Right renal cortex interstitium (tissue), 3 donors: ENCODE results near the gene GRIK1. TPM values are rescaled to one million over a fixed set of nuclear protein-coding genes. Genes with fewer than 3 reads are reported as not detected.

Experiments used
- DNase-seq, 3 donors: peaks; one replicate each; pipeline ENCODE4 v3.0.0-alpha.2; 2013; ENCODE audit warnings: low read depth in 3 of 3, low spot score in 2 of 3
- polyA plus RNA-seq, 3 donors: library from polyadenylated mRNA; unstranded; fragments of 120-200 nt; gene quantifications; one replicate each; pipeline ENCODE4 v1.2.1, GENCODE V29; 2013; ENCODE audit not compliant: insufficient read length in 3 of 3

Gene GRIK1
- polyA plus RNA-seq, 3 donors: 1.2 to 2.5 (median 1.5) TPM

DNA sequence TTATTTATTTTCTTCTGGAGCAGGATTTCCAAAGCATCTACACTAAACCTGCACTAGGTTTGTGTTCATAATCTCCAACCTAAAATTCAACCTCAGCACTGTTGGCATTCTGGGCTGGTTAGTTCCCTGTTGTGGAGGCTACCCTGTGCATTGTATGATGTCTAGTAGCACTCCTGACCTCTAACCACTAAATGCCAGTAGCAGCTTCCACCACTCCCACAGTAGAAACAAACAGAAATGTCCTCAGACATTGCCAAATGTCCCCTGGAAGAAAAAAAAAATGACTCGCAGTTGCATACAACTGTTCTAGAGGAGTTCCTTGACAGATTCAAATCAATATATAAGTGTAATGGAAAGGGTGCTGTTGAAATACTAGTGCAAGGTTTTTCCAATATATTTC, 18.9 kb downstream of the GRIK1 start:
- no peak for DNase-seq

DNA sequence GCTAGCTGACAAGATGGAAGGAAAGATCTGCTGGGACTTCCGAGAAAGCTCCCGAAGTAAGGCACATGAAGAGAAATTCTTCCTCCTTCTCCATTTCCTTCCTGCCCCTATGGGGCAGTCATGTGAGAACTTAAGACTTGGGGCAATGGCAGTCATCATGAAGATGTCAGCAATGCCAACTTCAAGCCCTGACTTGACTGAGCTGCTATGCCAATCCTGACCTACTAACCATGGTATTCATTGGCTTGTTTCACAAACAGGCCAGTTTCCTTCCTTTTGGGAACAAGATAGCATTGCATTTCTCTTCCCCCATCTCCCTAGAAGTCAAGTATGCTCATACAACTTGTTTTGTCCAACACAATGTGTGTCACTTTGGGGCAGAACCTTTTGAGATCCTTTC, 25.5 kb downstream of the GRIK1 start:
- DNase-seq: no peak

DNA sequence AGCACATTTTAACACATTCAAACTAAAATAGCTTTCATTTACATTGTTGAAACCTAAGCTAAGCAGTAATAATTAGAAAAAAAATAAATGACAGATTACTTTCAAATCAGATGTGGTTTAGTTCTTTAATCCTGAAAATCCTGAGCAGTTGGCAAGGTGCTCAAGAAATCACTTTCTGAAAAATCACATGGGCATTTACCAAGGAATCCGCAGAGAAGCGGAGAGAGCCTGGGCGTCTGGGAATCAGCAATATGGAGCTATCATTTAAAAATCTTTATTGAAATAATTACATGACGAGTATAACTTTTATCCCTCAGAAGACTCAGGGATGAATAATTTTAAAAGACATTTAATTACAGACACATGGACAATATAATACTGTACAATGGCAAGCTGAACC, 30.2 kb downstream of the GRIK1 start:
- no peak for DNase-seq

DNA sequence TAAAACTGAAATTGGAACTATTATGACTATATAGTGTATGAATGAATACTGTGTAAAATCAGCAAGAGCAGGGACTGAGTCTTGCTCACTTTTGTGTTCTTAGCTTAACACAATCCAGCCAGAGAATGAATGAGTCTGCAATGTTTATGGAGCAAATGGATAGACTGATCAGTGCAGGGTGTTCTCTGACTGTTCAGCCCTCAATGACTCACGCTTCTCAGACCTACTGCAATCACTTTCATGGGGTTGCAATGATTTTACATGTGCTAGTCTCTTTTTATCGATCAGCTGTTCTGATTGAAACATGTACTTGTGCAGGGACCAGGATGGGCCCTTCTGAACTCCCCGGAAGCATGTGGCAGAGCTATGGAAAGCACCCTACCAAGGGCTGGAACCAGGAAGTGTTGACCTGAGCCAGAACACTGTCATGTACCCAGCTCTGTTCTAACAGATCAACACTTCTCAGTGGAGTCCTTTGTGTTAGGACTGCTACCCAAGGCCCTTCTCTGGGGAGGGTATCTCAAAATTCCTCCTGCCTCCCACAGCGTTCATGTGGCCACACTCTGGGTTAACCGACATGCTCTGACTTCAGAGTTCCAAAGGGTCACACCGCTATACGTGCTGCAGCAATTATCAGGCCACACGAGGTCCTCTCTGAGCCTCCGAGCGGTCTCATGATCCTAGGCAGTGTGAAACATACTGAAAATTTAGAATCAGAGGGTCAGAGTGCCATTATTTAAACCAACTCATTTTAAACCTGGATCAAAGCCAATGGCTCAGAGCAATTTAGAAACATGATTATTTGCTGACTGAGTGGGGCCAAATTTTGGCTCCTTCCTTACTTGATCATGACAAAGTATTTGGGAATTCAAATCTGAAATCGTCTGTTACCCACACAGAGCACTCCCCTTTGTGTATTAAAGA, 35.2 kb downstream of the GRIK1 start:
- DNase-seq: no peak

DNA sequence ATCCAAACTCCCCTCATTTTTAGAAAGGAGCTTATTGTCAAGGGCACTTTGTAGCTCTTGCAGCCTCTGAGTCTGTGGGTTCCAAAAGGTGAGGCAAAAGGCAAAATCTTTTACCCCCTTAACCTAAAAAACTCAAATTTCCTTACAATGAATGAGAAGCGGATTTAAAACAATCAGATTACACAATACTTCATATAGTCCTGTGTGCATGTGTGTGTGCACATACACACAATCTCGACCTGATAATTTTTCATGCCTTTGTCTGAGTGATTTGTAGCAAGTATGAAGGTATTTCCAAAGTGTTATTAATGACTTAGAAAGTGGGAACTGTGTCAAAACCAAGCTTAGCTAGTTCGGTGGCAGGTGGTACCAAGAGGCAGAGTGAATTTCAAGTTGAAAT, 42.9 kb downstream of the GRIK1 start:
- DNase-seq: no peak

DNA sequence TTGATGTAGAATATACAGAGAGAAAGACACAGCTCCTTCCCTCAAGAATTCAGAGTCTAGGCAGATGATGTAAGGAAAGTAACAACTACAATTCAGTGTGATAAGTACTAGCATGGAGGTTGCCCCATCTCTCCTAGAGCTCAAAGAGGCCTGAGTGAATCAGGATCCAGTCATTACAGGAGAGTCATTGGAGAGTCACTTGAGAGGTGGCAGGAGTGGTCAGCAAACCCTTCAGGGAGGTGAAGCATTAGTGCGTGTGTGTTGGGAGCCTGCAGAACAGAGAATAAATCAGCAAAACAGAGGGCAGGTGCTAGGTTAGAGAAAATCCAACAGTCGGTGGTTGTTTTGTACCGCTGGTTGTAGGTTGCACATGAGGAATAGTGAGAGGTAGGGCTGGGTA, 46.1 kb downstream of the GRIK1 start:
- DNase-seq: no peak

DNA sequence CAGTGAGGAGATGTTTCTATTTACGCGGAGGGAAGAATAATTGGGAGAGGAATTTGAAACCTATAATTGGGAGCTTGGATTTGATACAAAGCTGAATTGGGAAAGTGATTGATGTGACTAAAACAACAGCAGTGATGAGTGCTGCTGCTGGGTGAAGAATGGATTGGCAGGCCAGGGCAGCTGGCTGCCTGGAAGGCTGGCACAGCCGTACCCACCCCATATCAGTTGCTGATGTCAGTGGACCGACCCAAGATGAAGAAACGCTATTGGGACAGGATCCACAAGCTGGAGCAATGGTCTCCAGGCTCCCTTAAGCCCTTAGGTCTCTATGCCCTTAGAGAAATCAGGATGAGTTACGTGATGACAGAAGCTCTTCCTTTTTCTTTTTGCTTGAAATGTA, 47.4 kb downstream of the GRIK1 start:
- DNase-seq: no peak

DNA sequence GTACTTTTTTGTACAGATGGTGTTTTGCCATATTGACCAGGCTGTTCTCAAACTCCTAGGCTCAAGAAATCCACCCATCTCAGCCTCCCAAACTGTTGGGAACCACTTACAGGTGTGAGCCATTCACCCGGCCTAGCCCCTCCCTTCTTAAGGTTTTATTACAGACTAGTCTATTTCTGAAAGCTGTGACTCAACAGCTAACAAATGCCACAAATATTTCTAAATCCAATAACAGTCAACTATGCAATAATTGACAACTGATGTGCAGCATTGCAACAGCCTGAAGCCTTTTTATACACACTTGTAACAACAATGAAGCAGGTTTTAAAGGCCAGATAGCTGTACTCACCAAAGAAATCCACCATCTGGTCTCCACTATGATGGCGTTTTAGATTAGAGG, 51.4 kb downstream of the GRIK1 start:
- no peak for DNase-seq

DNA sequence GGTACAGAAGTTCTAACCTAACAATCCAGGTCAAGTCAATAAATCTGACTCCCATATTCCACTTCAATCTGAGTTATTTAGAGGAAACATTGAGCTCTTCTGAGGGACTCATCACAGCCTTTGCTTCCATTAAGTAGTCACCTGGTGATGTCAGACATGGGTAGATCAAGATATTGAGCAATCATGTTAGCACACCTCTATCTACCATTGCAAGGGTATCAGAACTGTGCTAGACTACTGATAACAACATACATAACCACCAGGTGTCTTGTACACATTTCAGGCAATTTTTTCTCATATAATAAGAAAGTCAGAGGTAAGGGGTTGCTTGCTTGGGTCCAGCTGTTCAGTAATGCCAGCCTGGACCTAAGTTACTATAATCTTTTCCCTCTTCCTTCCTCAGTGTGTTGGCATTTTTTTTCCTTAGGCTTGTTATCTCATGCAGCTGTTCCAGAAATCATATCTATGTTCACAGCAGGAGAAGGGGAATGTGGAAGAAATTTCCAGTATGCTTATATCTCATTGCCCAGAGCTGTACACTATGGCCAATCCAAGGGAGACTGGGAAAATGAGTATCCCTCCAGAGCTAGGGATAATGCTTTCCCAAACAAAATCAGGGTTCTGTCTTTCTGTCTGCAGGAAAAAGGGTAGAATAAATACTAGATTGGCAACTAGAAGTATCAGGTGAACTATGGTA, 52.3 kb downstream of the GRIK1 start:
- no peak for DNase-seq

DNA sequence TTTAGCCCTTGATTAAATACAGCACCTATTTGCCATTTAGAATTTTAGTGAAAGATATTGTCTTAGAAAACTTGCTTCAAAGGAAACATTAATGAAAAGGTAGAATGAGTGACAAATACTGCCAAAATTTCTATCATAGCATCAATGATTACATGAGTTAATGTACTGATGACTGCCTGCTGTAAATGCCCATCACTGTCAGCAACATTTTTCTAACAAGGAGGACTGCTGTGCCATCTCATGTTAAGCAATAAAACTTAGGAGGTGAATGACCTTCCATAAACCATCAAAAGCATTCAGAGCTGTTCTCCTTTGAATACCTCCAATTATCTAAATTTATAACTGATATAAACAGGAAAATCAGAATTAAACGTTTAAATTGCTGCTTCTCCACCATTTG, 54.3 kb downstream of the GRIK1 start:
- no peak for DNase-seq

DNA sequence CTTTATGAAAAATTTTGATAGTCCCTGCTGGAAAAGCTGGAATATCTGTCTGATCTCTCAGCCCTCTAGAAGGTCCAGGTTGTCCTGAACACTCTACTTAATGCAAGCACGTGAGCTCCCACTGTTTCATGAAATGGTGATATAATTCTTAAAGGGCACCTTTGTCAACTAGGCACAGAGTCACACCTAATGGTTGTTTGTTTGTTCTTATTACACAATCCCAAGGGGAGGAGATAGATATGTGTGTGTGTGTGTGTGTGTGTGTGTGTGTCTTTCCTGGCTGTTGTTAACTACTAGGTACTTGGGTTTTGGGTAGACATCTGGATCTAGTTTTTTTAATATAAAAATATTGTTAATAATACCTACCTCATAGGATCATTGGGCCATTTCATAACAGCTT, 63.9 kb downstream of the GRIK1 start:
- DNase-seq: no peak

DNA sequence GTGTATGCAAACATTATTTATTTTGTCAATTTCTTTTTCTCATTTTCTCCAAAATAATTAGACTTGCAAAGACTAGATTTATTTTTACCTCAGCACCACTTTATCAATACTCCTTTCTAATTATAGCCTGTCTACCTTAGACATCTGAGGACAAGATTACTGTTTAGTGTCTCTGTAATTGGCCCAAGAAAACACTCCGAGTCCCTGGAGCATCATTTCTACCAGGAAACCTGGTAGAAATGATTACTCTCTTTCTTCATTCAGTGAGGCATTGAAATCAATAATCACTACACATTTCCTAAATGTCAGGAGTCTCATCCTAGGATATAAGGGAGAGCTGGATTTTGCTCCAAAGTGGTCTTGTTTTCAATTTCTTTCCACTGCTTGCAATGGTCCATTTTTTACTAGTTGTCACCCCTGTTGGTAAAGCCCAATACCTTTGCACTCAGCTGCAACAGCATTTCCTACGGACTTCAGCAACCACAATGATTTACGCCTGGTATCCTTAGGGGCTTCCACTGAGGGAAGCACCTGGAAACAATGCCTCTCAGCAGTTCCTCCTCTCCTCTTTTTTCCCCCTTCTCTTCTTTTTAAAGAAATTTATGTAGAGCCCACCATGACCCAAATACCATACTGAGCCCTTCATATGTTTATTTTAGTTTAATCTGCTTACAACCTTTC, 64.6 kb downstream of the GRIK1 start:
- DNase-seq: no peak

DNA sequence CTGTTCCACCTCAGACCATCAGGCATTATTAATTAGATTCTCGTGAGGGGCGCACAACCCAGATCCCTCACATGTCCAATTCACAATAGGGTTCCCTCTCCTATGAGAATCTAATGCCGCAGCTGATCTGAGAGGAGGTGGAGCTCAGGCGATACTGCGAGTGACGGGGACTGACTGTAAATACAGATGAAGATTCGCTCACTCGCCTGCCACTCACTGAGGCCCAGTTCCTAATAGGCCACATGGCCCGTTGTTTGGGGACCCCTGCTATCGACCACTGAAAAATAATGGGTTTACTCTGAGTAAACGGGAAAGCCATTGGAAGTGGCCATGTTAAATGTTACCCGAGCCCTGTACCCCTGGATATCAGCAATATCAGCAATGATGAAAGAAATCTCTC, 65.9 kb downstream of the GRIK1 start:
- no peak for DNase-seq

DNA sequence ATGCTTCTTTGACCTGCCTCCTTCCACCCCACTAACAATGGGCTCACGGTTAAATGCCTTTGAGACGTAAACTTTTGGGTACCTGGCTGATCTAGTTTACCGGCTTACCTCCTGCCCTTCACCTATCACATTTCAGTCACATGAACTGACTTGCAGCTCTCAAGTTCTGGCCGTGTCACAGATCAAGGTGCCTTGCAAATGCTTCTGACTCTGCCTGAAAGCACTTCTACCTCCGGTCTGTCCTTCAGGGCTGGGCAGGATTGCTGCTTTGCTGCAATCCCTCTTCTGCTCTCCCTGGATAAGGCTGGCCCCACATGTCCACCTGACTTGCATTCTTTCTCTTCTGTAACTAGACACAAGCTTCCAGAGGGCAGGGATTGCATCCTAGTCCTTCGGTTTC, 69.0 kb downstream of the GRIK1 start:
- DNase-seq: no peak

DNA sequence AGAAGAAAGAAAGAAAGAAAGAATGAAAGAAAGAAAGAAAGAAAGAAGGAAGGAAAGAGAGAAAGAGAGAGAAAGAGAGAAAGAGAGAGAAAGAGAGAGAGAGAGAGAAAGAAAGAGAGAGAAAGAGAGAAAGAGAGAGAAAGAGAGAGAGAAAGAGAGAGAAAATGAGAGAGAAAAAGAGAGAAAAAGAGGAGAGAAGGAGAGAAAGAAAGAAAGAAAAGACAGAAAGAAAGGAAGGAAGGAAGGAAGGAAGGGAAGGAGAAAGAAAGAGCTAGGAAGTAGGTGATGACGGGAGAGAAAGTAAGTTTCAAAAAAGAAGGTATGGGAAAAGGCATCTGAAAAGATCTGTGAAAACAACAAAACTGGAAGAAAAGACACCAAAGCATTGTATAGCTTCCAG, 72.0 kb downstream of the GRIK1 start:
- no peak for DNase-seq

DNA sequence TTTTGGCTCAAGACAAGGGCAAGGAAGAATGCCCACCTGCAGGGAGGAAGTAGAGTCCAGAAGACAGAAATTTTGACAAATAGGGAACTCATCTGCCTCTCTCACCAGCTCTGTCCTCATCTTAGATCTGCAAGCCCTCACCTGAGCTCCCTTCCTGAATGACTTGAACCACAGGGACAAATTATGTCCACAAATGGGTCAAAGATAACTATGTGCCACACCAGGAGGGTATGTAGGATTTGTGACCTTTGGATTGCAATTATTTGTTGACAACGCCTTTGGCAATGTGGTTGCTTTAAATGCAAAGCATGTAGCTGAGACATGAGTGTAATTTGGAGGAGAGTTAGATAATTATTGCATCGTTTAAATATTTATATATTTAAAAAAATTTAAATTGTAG, 79.5 kb downstream of the GRIK1 start:
- DNase-seq: no peak

DNA sequence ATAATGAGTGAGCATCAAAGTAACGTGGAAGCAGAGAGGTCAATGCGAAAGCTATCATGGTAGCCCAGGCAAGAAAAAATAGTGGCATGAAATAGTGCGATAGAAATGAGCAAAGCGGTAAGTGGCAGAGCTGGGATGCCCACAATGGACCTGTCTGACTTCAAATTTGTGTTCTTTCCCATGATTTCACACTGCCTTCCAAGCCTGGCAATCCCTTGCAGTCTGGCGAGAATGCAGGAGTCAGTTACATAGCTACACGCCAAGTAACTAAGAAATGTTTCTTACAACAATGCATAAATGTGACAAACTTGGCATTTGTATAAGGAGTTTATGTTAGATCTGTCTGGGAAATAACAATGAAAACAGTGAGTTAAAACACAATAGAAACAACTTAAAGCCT, 82.6 kb downstream of the GRIK1 start:
- no peak for DNase-seq

DNA sequence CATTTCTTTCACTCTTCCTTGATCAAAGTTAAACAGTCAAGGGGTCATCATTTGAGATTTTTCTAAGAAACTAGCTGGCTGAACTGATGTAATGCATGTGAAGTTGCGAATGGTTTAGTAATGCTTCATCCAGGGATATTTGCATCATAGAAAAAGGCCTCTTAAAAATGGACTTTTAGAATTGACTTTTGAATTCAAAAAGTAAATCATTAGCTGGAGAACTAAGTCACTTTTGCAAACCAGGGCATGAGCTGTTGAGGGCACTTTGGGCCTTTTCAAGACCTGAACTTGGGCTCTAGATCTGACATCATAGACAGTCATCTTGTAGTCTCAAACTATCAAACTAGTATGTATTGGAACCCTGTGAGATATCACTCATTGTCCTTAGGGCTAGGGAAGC, 85.0 kb downstream of the GRIK1 start:
- no peak for DNase-seq

DNA sequence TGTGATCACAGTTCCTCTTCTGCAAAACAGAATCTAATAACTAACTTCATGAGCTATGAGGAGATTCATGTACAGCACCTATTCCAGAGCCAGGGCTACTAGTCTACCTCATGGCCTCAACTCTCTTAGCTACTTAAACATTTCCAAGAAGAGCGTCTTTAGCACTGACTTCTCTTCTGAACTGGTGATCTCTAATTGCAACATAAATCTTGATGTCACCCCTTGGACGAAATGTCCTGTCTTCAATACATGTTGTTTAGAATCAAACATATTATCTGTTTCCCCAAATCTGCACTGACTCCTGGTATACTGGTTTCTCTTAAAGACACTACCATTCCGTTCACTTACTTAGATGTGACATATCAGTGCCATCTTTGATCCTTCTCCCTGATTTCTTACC, 88.2 kb downstream of the GRIK1 start:
- no peak for DNase-seq

DNA sequence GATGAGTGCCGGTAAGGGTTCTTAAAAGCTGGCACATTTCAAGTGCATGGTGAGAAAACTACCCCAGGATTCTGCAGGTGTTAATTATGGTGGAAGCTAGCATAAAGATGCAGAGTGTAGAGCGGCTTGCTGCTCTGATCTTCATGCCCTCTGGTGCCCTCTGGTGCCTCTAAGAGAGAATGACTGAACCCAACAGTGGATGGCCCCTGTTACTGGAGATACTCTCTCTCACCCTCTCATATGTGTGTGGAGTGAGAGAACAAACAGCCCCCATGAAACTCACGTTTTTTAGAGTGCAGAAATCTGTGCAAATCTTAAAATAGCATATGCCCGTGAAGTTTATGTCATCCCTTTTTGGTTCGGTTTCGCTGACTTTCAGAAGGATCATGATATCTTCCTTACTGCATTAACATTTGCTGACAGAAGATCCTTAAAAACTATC, 90.0 kb downstream of the GRIK1 start:
- DNase-seq: peak; percentile 41 to 45 (median 43)

DNA sequence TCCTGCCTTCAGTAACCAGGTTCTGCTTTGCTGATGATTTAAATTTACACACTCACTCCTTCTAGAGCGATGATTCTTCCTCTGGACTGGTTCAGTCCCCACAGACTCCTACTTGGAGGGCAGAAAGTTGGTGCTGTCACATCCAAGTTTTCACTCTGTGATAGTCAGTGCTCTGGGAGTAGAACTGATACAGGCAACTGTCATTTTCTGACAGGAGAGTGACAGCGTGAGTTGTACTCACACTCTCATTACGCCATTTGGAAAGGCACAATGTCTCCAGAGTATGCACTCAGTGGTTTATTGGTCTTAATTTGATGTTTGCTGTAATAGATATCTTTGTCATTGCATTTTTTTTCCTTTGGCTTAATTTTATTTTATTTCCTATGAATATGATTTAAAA, 96.0 kb downstream of the GRIK1 start:
- no peak for DNase-seq

DNA sequence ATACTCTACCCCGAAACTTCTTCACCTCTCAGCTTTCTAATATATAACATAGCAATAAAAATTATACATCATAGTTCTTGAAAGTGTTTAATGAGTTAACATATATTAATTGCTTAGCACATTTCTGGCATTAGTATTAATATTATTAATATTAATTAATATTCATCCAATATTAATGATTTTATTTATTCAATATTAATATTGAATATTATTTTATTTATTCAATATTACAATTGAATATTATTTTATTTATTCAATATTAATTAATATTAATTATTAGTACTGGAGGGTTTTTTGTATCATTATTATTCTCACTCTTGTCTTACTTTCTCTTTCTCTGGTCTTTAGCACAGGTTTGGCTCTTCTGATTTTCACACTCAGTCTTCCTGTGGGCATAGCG, 105.2 kb downstream of the GRIK1 start:
- no peak for DNase-seq
